NCI-H226 (cell line): ENCODE data around the gene RGR.
A peak's percentile ranks its signal among the peaks of the same experiment; 100 is the strongest.
"Not testable (repeated sequence)": the region's sequence is repeated elsewhere in the genome, so short reads cannot be mapped to it uniquely, and the experiment has no call there.

Experiments used
- DNase-seq: peaks from one replicate; pipeline ENCODE4 v3.0.0-alpha.2; 2015

RGR gene

DNA sequence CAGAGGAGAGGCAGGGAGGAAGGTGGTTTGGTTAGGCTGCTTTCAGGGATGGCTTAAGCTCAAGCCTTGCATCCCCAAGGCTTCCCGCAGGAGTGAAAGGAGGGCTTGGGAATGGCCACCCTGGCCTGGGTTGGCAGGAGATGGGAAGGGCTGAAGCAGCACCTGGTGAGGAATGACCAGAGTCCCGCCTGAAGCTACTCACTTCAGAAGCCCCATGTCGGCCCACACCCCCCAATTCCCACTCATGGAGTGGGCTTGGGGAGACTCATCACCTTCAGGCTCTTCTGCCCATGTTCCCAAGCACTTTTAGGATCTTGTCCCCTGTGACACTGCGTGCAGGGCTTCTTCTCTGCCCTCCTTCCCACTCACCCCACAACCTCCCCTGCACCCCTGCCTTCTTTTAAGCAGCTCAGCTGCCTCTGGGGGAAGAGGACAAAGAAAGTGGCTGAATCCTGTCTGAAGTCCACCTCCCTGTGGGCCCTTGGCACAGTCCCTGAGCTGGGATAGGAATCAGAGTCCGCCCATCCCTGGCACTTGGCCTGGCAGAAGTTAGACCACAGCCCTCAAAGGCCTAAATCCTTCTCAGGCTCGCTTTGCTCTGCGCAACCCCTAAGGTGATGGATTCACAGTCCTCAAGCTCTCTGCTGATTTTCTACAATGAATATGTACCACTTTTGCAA, 16.5 kb downstream of the RGR start:
- no peak for DNase-seq

DNA sequence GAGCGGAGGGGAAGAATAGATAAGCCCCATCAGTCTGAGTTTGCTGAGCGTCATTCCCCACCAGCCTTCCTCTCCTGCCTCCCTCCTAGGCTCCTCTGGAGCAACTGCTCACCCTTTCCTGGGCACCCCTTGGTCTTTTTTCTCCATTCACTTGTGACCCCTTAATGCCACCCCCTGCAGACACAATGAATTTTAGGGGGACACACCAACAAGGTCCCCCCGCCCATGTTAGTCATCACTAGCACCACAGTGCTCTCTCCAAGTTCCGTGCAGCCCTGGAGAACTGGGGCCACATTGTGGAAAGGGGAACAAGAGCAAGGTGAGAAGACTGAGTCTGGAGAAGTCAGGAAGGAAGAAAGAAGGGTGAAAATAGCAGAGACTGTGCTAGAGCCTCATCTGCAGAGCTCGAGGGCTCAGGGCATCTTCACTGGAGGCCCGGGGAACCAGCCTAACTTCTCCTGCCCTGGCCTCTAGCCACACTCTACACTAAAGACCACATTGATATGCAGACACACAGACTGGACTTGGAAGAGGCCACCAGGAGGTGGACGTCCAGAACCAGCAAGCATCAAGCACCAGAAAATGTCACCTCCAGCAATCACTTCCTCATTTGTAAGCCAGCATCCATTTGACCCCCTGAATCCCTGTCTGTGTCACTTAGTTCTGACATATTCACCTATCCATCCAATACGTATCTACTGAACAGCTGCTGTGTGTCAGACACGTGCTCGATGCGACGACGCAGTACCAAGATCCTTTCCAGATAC, 17.5 kb downstream of the RGR start:
- DNase-seq: no peak

DNA sequence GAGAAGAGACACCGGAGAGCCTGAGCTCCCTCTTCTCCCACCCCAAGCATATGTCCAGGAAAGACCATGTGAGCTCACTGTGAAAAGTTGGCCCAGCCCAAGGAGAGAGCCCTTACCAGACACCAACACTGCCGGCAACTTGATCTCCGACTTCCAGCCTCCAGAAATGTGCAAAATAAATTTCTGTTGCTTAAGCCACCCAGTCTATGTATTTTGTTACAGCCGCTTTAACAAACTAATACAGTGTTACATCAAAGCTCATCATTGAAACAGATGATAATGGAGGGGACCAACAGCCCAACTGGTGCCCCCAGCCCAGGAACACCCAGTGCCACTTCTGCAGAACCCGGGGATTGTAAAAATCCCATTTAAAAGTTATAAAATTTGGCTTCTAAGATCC, 18.9 kb downstream of the RGR start:
- DNase-seq: no peak

DNA sequence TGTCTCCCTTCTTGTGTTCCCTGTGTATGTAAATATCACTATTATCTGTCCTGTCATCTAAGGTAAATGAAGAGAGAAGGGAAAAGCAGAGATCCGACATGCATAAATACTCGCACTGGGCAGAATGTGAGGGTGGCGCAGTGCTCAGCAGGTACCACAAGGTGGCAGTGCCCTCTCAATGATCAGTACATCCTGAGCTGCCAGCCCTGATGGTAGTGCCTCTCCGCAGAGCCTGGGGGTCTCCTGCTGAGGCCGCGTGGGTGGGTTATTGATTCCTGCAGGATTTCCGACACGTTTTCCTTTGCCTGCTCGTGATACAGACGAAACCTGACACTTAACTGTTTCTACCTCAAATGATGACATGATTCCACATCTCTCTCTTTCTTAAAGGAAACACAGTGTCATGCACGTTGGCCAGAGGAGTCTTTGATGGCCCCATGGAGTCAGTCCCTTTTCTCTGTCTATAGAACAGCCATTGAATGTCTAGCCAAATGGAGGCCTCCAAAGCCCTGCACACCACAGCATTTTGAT, 19.8 kb downstream of the RGR start:
- DNase-seq: no peak

DNA sequence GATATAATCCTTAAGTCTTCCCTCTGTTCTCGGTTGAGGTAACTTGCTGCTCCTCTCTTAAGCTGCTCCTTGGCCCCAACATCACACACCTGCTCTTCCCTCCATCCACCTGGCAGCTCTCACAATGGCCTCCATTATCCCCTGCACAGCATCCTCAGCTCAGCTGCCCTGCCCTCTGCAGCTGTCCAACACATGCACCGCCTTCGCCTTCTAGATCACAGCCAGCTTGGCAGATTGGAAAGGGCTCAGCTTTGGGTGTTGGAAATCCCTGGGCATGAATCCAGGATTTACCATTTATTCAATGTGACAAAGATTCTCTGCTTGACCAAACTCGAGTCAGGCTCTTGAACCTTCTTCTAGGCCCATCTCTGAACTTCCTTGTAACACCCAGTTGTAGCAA, 20.6 kb downstream of the RGR start:
- DNase-seq: no peak

DNA sequence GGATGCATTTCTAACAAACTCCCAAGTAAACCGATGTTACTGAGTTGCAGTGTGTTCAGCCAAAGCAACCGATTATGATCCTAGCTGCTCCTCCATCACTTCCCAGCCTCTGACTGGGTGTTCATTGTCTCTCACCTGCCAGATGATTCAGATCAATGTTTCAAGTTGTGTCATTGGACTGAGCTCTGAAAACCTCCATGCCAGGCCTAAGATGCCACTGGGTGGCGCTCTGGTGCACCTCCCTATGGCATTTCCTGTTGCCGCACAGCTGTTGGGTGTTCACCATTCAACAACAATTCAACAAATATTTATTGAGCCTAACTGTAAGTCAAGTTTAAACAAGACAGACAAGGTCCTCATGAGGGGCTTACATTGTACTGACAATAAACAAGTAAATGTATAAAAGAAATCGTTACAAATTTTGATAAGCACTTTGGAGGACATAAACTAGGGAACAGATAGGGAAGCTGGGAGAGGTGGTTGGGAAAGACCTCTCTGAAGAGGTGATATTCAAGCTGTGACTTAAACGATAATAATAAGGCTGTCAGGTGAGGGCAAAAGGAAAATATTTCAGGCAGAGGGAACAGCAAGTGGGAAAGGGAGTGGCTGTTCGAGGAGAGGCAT, 22.8 kb downstream of the RGR start:
- peak; percentile 18 for DNase-seq

DNA sequence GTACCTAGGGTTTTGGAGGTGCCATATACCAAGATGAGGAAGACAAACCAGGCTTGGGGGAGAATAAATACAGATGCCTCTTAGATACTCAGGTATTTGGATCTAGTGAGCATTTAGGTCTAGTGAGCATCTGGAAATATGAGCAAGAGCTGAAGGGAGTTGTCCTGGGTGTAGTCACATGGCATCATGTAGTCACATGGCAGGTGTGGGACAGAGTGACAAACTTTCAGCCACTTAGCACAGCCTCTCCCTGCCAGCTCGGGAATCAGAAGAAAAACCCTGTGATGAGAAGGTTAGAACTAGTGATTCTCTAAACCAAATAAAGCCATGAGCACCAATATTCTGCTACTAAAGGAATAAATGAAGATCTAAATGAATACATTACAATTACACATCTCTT, 24.3 kb downstream of the RGR start:
- DNase-seq: no peak

DNA sequence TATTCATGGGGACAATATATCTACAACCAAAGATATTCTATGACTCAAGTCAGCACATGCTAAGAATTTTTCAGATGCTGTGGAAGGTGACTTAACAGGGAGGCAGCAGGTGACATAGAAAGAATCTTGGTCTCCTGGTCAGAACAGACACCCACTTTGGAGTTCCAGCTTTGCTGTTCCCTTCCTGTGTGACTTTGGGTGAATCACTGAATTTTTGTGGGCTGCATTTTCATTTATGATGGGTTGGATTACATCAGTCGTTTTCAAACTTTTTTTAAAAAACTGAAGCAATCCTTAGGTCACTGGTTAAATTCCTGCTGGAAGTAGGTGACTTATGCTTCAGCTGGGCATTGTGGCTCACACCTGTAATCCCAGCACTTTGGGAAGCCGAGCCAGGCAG, 24.9 kb downstream of the RGR start:
- DNase-seq: peak; percentile 4

DNA sequence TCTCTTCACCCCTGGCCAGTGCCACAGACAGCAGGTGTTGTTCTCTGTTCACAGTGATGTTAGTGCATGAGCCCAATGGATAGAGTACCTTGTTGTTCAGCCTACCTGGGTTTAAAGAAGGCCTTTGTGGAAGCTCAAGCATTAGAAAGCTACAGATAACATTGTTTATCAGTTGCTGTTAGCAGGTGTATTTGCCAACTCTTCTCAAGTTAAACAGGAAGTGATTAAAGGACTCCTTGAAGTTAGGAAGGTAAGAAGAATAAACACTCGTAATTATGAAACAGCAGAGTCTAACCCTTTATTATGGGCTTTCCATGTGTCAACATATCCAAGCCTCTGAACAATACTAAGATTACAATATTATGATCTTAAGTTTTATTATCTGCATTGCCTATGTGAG, 25.9 kb downstream of the RGR start:
- no peak for DNase-seq

DNA sequence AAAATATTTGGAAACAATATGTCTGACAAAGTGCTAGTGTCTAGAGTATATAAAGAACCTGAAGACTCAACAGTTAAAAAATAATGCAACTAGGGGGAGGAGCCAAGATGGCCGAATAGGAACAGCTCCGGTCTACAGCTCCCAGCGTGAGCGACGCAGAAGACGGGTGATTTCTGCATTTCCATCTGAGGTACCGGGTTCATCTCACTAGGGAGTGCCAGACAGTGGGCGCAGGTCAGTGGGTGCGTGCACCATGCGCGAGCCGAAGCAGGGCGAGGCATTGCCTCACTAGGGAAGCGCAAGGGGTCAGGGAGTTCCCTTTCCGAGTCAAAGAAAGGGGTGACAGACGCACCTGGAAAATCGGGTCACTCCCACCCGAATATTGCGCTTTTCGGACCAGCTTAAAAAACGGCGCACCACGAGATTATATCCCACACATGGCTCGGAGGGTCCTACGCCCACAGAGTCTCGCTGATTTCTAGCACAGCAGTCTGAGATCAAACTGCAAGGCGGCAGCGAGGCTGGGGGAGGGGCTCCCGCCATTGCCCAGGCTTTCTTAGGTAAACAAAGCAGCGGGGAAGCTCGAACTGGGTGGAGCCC, 35.1 kb downstream of the RGR start:
- DNase-seq: not testable (repeated sequence)

DNA sequence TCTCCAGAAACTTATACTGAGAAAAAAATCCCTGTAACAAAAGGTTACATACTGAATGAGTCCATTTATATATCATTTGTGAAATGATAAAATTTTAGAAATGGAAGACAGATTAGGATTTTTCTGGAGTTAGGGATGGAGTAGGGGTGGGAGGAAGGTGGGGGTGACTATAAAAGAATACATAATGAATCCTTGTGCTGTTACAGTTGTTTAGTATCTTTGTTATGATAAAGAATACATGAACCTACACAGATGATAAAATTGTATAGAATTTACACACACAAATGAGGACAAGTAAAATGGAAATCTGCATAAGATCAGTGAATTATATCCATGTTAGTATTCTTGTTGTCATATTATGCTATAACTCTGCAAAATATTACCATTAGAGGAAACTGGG, 41.8 kb downstream of the RGR start:
- DNase-seq: no peak

DNA sequence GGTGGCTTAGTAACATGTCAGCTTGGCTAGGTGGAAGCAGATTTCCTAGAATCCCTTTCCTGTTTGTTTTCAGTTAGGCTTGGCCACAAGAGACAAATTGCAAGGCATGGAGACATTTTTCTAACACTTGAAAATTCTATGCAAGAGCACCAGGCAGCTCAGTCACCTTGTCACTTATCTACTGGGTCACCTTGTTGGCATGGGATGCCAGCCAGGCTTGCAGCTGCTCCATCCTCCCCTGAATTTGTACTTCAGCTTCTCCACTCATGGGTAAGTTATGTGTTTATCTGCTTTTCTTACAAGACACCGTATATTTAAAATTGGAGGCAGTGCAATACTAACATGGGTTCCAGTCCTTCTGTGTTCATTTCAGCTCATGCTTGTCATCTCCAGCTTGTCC, 43.3 kb downstream of the RGR start:
- no peak for DNase-seq

DNA sequence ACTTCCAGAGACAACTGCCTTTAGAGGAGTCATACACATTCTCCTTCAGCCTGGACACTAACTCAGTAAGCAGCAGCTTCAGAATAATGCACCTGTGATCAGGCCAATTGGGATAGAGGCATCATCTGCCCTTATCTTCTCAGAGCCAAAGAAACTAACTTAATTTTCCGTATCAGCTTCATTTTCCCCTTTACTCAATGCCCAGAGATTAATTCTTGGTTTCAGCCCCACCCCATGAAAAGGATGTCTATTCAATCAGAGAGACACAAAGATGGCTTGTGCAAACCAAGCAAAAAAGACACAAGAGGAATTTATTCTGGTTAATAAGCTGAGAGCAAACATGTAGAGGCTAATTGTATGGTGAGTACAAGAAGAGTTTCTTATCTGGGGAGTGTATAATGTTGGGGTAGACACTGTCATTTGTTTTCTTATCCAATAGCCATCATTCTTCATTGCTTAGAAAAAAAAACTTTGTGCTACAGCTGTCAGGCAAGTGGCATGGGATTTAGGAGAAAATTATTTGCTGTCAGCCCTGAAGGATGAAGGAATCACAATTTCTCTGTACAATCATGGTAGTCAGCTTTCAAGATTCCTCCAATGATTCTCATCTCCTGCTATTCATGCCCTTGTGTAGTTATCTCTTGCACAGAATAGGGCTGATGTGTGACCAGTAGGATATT, 44.8 kb downstream of the RGR start:
- DNase-seq: no peak

DNA sequence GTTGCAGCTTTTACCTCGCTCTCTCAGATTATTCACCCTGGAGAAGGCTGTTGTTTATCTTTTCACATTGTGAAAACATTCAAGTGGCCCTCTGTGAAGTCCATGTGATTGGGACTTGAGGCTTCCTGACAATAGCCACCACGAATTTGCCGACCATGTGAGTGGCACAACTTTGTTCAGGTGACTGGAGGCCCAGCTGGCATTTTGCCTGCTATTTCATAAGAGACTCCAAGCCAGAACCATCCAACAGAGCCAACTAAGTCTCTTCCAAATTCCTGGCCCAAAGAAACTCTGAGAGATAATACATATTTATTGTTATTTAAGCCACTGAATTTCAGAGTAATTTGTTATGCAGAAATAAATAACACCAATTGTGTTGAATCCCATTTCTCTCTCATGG, 45.4 kb downstream of the RGR start:
- no peak for DNase-seq

DNA sequence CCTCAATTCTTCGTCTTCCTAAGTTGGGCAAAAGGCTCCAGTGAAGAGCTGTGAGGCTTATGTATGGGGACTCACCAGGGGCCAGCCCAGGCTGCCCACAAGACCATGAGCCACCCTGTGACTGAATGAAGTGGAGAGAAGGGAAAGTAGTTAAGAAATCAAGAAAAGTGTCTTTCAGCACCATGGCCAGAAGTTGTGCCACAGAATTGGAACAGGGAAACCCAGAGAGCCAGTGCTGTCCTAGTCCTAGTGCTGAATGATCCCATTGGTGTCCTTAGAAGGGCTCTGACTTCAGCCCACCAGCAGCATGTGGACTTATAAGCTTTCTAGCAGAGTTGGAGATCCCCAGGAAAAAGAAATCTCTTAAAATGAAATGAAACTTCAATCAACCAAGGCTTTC, 46.5 kb downstream of the RGR start:
- DNase-seq: peak; percentile 37

DNA sequence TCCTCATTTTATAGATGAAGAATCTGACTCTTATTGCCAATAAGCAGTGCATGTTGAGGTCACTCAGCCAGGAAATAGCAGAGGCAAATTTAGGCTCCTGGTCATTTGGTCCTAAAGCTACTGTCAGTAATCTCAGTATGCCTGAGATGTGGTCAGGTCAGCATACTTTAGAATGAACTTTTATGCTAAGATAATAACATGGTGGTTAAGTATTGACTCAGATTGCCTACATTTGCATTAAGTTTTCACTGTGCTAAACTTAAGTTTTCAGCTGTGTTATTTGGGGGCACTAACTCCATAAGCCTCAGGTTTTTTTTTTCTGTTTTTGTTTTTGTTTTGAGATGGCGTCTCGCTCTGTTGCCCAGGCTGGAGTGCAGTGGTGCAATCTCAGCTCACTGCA, 47.6 kb downstream of the RGR start:
- DNase-seq: no peak

DNA sequence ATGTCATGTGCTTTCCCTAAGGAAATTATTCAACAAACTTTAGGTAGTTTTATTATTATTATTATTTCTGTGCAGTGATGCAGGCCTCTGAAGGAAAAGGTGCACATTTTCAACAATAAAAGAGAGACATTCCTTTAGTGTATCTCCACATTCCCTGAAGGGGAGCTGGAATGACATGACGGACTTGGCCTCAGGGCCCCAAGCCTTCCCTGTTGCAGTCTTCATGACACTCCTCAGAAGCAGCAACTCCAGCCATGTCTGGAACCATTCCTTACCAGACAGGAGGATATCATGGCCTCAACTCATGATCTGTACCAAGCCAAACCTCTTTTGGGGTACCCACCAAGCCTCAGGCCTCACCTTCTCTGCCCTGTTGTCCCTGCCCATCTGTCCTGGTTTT, 48.3 kb downstream of the RGR start:
- DNase-seq: no peak

DNA sequence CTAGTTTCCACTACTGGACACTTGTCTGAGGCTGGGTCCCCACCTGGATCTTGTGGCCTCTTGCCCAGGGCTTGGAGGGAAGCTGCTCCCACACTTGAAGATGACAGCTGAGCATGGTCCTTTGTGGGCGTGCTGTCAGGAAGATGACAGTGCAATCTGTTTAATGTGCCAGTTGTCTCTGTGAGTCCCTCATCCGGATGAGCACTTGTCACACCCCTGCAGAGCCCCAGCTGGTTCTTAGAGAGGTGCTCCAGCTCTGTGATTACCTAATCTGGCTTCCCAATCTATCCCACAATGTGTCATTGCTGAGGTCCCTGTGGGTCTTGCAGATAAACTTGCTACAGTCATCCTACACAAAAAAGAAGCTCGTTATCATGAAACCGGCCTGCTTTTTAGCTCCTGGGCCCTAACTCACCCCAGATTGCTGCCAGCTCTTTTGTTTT, 48.7 kb downstream of the RGR start:
- DNase-seq: no peak

DNA sequence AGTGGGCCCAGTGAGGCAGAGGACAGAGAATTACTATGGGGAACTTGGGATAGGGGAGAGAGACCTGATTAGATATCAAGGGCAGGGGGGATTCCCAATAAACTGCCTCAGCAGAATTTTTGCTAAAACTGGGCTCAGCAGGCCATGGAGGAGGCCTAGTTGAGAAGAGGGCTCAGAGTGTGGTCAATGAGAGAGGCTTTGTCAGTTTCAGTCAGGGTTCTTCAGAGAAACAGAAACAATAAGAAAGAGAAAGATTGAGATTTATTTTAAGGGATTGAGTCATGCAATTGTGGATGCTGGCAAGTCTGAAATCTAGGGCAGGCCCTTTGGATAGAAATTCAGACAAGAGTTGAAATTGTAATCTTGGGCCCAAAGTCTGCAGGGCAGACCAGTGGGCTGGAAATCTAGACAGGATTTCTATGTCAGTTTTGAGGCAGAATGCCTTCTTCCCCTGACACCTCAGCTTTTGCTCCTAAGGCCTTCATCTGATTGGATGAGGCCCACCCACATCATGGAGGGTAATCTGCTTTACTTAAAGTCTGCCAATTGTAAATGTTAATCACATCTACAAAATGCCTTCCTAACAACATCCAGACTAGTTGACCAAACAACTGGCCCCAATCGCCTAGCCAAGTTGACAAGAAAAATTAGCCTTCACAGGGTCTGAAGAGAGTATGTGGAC, 50.1 kb downstream of the RGR start:
- no peak for DNase-seq

DNA sequence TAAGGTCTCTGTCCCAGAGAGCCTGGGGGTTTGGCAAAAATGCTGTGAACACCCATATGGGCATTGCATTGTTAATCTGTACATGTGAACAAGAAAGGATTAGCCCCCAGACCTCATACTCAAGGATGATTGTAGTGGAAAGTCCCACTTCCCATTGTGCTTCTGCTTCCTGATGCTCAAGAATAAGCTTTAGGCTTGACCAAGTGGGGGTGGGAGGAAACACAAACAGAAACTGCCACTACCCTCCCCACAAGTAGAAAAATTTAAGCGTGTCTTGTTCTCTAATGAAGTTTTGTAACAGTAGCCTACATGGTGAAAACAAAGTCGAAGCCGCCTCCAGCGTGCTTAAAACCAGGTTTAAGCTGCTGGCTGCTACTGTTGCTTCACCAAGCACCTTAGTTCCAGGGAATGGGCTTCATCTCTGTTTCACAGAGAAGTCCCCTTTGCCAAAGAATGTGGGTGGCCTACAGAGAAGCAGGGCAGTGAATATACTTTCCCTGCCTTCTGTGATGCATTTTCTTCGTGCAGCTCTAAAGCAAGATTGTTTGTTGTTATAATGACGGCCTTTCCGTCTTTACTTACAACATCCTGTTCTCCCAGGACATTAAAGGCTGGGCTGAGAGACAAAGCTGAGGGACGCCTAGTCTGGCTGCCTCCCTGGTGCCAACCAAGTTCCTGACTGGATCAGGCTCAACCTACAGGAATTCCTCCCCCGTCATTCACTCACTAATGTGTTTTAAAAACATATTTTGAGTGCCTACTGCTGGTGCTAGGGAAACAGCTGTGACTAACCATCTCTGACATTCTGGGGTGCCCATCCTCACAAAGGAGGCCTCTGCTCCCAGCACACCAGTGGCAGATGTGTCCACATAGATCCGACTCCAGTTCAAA, 51.5 kb downstream of the RGR start:
- DNase-seq: no peak

DNA sequence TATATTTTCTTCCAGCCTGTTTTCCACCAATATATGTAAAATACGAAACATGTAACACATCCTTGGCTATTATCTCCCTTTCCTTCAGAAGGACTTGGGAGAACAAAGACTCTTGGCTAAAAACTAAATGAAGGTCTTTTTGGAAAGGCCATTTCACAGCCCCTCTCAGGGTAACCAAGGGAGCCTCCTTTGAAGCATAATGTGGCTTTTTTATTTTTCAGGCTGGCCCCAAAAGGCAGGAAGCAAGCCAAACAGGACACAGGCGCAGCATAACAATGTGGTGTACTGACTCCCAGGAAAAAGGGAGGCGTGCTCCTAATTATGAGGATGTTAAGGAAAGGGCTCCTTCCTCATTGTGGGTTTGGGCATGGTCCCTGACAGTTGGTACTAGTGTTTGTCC, 53.2 kb downstream of the RGR start:
- no peak for DNase-seq
